Stomach (tissue), 4 donors: Measurements from ENCODE around the gene ZNF513.

Source experiments
- EP300 ChIP-seq: sonication (generic); formaldehyde crosslinking; IDR thresholded peaks from one replicate; pipeline ENCODE4 v1.6.1; 2017; ENCODE audit warnings: antibody characterized with exemption
- POLR2A ChIP-seq, 4 donors: fragments of 450-650 bp; IDR thresholded peaks; one replicate each; pipeline ENCODE4 v1.6.1; 2016; ENCODE audit warnings: antibody characterized with exemption in 4 of 4, control low read depth in 2 of 4, mild to moderate bottlenecking in 1 of 4, moderate library complexity in 1 of 4
- POLR2AphosphoS5 ChIP-seq, 3 donors: sonication (generic); formaldehyde crosslinking; IDR thresholded peaks; one replicate each; pipeline ENCODE4 v1.6.1; 2016; ENCODE audit warnings: antibody characterized with exemption in 3 of 3
- TF ChIP-seq, protein P1 (sequence below), 7 experiments: fragments of 450-650 bp in 4 of 7; fragments of 200-600 bp in 3 of 7; sonication (generic) in 3 of 7; IDR thresholded peaks; one replicate each; pipeline ENCODE4 v1.5.1; 2016 to 2019; ENCODE audit warnings: antibody characterized with exemption in 7 of 7, control low read depth in 2 of 7, mild to moderate bottlenecking in 1 of 7

DNA sequence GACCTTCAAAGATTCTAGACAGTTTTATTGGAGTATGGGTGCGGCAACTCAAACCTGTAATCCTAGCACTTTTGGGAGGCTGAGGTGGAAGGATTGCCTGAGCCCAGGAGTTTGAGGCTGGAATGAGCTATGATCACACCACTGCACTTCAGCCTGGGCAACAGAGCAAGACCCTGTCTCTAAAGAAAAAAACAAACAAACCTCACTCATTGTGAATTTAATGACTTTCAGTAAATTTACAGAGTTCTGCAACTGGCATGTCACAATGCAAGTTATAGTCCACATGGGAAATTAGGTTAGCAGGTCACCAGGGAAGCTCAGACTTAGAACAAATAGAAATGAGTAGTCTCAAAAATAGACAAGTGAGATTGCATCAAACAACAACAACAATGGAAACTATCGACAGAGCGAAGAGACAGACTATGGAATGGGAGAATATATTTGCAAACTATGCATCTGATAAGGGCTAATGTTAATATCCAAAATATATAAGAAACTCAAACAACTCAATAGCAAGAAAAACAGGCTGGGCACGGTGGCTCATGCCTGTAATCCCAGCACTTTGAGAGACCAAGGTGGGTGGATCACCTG is 41.2 kb upstream of the ZNF513 start:
- TF ChIP-seq, protein P1, sequence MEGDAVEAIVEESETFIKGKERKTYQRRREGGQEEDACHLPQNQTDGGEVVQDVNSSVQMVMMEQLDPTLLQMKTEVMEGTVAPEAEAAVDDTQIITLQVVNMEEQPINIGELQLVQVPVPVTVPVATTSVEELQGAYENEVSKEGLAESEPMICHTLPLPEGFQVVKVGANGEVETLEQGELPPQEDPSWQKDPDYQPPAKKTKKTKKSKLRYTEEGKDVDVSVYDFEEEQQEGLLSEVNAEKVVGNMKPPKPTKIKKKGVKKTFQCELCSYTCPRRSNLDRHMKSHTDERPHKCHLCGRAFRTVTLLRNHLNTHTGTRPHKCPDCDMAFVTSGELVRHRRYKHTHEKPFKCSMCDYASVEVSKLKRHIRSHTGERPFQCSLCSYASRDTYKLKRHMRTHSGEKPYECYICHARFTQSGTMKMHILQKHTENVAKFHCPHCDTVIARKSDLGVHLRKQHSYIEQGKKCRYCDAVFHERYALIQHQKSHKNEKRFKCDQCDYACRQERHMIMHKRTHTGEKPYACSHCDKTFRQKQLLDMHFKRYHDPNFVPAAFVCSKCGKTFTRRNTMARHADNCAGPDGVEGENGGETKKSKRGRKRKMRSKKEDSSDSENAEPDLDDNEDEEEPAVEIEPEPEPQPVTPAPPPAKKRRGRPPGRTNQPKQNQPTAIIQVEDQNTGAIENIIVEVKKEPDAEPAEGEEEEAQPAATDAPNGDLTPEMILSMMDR (IDR thresholded peaks at IDR 0.05): no peak
- no peak for TF ChIP-seq POLR2A (IDR thresholded peaks at IDR 0.05)
- TF ChIP-seq EP300: no peak
- TF ChIP-seq POLR2AphosphoS5 (IDR thresholded peaks at IDR 0.05): no peak
